ENCODE results near the gene TPPP2.
"Not testable (repeated sequence)": the region's sequence is repeated elsewhere in the genome, so short reads cannot be mapped to it uniquely, and the experiment has no call there.

Gene TPPP2

GRCh38 chr14:21026988-21027315 lies 3.1 kb upstream of the TPPP2 start:
- H3K36me3 ChIP-seq (ENCODE audit: control insufficient read depth, low read depth, low read length): no peaks in the 10 kb centered on the region
- H3K4me3 ChIP-seq (ENCODE audit: low read length): no peak overlapping the region
- H3K4me1 ChIP-seq (ENCODE audit: control insufficient read depth, low read depth, low read length): peaks cover 18% of the 10 kb centered on the region
- no peak overlapping the region for H3K27ac ChIP-seq (ENCODE audit: low read length)
- H3K27me3 ChIP-seq (ENCODE audit: control insufficient read depth, insufficient read depth, low read length): peaks cover 40% of the 10 kb centered on the region
- no peak overlapping the region for H3K9ac ChIP-seq (ENCODE audit: low read length)
- H3K9me3 ChIP-seq (ENCODE audit: control insufficient read depth, low read depth, low read length): no peaks in the 10 kb centered on the region

GRCh38 chr14:21030531-21030930 lies 514 bp downstream of the TPPP2 start:
- no peak overlapping the region for H3K9ac ChIP-seq (ENCODE audit: low read length)
- peaks cover 13% of the 10 kb centered on the region for H3K4me1 ChIP-seq (ENCODE audit: control insufficient read depth, low read depth, low read length)
- H3K27me3 ChIP-seq (ENCODE audit: control insufficient read depth, insufficient read depth, low read length): peaks cover 16% of the 10 kb centered on the region
- H3K4me3 ChIP-seq (ENCODE audit: low read length): no peak overlapping the region
- H3K27ac ChIP-seq (ENCODE audit: low read length): no peak overlapping the region
- H3K9me3 ChIP-seq (ENCODE audit: control insufficient read depth, low read depth, low read length): no peaks in the 10 kb centered on the region
- H3K36me3 ChIP-seq (ENCODE audit: control insufficient read depth, low read depth, low read length): no peaks in the 10 kb centered on the region

DNA sequence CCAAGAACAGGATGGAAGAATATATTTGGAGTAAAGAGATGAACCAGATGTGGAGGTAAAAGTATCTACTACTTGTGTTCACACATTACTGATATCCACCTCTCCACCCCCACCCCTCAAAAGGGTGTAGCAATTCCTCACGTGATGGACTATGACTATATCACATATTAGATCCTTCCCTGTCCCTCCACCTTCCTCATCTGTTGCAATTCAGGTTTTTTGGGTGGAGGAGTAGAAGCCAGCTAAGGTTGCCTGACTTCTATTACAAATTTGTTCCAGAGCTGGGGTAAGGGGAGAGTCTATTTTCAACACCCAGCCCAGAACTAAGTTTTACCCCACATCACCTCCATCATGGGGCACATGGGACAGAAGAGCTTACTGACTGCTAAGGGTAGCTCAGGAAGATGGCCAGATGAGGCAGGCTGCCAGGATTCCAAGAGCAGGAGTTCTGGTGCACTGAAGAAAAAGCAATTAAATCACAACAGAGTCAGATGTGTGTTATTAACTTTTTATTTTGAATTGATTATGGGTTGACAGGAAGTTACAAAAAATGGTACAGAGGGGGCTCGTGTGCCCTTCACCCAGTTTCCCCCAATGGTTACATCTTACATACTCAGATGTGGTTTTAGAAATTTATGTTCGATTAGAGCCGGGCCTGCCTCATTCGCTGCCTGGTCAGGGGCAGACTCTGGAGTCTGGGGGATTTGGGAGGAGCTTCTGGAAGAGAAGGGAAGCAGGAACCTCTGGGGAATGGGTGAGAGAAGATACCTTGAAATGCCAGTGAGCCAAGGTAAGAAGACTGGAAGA lies 2.5 kb downstream of the TPPP2 start:
- Histone ChIP-seq H3K27ac (ENCODE audit: low read length) (no peak overlapping the region), H3K9ac (ENCODE audit: low read length) (no peak overlapping the region), H3K4me3 (ENCODE audit: low read length) (no peak overlapping the region), H3K4me1 (ENCODE audit: control insufficient read depth, low read depth, low read length) (no peaks in the 10 kb centered on the region), H3K9me3 (ENCODE audit: control insufficient read depth, low read depth, low read length) (no peaks in the 10 kb centered on the region), H3K27me3 (ENCODE audit: control insufficient read depth, insufficient read depth, low read length) (peaks cover under 1% of the 10 kb centered on the region), H3K36me3 (ENCODE audit: control insufficient read depth, low read depth, low read length) (no peaks in the 10 kb centered on the region)

DNA sequence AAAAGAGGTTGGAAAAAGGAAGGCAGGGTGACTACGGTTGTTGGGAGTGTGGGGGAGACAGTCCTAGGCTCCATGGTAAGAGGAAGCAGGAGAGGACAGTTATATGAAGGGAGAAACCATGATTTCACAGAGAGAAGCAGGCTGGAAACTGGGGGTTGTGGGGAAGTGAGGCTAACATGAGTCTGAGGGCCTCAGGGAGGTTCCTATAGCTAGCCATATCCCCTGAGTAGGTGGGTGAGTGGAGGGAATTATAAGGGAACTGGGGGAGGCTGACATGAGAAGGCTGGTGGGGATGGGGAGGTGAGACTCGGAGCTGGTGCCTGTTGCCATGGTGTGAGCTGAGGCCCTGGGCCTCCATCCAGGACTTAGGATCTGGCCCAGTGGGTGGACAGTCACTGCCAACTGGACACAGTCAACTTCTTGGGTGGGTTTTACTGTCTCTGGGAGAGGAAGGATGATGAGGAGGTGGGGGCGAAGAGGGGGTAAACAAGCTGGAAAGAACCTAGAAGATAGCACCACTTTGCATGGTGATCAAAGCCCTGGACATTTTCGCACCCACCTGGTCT lies 3.2 kb downstream of the TPPP2 start:
- Histone ChIP-seq H3K9me3 (ENCODE audit: control insufficient read depth, low read depth, low read length) (no peaks in the 10 kb centered on the region), H3K27ac (ENCODE audit: low read length) (no peak overlapping the region), H3K9ac (ENCODE audit: low read length) (no peak overlapping the region), H3K27me3 (ENCODE audit: control insufficient read depth, insufficient read depth, low read length) (no peaks in the 10 kb centered on the region), H3K4me3 (ENCODE audit: low read length) (no peak overlapping the region), H3K36me3 (ENCODE audit: control insufficient read depth, low read depth, low read length) (no peaks in the 10 kb centered on the region), H3K4me1 (ENCODE audit: control insufficient read depth, low read depth, low read length) (no peaks in the 10 kb centered on the region)

- Histone ChIP-seq H3K27me3 (ENCODE audit: control insufficient read depth, insufficient read depth, low read length) (no peaks in the 10 kb centered on the region), H3K4me1 (ENCODE audit: control insufficient read depth, low read depth, low read length) (peaks cover 12% of the 10 kb centered on the region), H3K27ac (ENCODE audit: low read length) (no peak within 1 kb of the TSS), H3K9ac (ENCODE audit: low read length) (no peak within 1 kb of the TSS), H3K4me3 (ENCODE audit: low read length) (no peak within 1 kb of the TSS), H3K36me3 (ENCODE audit: control insufficient read depth, low read depth, low read length) (no peaks in the 10 kb centered on the region), H3K9me3 (ENCODE audit: control insufficient read depth, low read depth, low read length) (no peaks in the 10 kb centered on the region)
Observed at GRCh38 chr14:21034707-21035106, 4.7 kb downstream of the TPPP2 start, which contains the start of gene RNASE13. Gene RNASE13 (minus strand): TSS chr14:21034807. CDS start chr14:21034288, 519 bp downstream.

DNA sequence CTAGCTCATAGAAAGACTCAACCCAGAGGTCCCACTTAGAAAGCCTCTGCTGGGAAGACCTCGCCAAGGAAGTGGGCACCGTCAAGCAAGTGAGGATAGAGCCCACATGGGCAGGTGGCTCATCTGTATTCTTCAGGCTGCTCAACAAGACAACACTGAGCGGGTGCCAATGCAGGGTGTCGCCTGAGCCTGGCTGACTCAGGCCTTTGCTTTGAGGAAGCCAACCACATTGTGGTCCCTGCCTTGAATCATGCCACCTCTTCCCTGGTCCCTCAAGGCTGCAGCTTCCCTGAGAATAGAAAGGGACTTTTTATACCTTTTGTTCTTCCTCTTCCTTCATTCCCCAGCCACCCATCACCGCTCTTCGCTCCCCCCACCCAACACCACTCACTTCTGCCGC lies 6.7 kb downstream of the TPPP2 start:
- H3K27me3 ChIP-seq (ENCODE audit: control insufficient read depth, insufficient read depth, low read length): no peaks in the 10 kb centered on the region
- H3K36me3 ChIP-seq (ENCODE audit: control insufficient read depth, low read depth, low read length): no peaks in the 10 kb centered on the region
- H3K4me3 ChIP-seq (ENCODE audit: low read length): no peak overlapping the region
- H3K4me1 ChIP-seq (ENCODE audit: control insufficient read depth, low read depth, low read length): peaks cover 15% of the 10 kb centered on the region
- H3K9ac ChIP-seq (ENCODE audit: low read length): no peak overlapping the region
- no peak overlapping the region for H3K27ac ChIP-seq (ENCODE audit: low read length)
- no peaks in the 10 kb centered on the region for H3K9me3 ChIP-seq (ENCODE audit: control insufficient read depth, low read depth, low read length)

- Histone ChIP-seq H3K36me3 (ENCODE audit: control insufficient read depth, low read depth, low read length) (no peaks in the 10 kb centered on the region), H3K27ac (ENCODE audit: low read length) (no peak overlapping the region), H3K9me3 (ENCODE audit: control insufficient read depth, low read depth, low read length) (no peaks in the 10 kb centered on the region), H3K4me3 (ENCODE audit: low read length) (no peak overlapping the region), H3K4me1 (ENCODE audit: control insufficient read depth, low read depth, low read length) (peaks cover 15% of the 10 kb centered on the region), H3K9ac (ENCODE audit: low read length) (no peak overlapping the region), H3K27me3 (ENCODE audit: control insufficient read depth, insufficient read depth, low read length) (no peaks in the 10 kb centered on the region)
Observed at GRCh38 chr14:21037156-21037555, 7.1 kb downstream of the TPPP2 start.

DNA sequence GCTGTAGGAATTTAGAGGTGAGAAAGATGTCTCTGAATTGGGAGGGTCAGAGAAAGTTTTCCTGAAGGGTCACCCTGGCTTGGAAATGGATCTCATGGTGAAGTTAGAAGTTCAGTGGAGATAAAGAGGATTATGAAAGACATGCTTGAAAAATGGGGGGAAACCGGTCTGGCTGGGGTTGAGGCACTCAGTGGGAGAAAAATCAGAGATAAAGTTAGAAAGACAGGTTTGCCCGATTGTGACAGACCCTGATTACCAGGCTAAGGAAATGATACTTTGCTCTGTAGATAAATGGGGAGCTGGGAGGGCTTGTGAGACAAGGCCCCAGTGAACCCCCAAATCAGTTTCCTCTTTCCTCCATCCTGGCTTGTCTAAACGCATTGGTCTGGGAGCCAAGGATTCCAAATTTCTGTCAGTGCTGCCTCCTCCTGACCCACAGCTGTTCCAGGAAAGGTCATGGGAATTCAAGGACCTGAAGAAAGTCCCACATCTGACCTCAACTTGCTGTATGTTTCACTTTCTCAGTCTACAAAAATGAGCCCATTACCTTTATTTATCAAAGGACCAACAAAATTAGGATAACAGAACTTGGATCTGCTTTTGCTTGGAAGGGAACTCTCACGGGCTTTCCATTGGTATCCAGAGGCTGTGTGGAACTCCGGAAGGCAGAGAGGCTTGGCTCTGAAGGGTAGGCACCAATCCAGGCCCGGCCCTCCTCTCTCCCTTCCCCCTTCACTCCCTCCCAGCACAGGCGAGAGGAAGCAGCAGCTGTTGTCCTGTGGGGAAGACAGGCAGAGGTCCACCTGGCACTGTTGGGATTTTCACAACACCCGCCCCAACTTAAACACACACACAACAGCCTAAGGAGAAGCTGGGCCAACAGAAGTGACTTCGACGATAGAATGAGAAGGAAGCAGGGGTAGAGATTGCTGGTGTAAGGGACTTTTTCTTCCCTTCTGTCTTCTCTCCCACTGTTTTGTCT lies 8.7 kb downstream of the TPPP2 start:
- H3K4me3 ChIP-seq (ENCODE audit: low read length): no peak overlapping the region
- H3K27ac ChIP-seq (ENCODE audit: low read length): no peak overlapping the region

DNA sequence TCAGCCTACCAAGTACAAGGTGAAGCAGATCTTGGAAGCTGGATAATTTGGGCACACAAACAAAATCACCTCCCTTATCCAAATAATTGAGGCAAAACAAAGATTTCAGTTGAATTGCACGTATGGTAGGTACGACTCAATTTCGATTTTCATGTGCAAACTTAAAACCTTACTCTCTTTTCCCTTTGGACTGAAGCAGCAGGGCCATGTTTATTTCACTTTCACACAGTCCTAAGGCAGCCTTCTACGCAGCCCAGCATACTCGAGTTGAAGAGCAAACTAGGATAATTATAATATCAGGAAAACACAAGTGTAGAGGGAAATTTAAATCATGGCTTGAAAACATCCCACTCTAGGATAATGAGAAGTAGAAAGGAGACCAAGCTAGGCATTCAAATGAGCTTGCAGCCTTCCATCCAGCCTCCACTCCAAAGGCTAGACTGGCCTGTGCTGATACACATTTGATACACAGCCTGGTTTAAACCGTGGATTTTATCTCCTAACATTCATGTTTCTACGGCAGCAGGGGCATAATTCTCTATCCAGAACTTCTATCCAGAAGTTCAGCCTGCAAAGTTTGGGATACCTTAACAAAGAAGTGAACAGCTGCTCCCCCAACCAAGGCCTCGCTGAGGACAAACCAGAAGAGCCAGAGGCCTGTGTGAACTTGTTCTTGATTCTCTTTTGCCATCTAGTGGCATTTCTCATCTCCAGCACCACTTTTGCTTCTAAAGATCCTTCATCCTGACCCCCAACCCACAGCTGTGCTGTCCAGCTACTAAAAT lies 9.8 kb downstream of the TPPP2 start:
- Histone ChIP-seq H3K9ac (ENCODE audit: low read length) (no peak overlapping the region), H3K4me1 (ENCODE audit: control insufficient read depth, low read depth, low read length) (peaks cover 15% of the 10 kb centered on the region), H3K36me3 (ENCODE audit: control insufficient read depth, low read depth, low read length) (no peaks in the 10 kb centered on the region), H3K27me3 (ENCODE audit: control insufficient read depth, insufficient read depth, low read length) (no peaks in the 10 kb centered on the region), H3K27ac (ENCODE audit: low read length) (no peak overlapping the region), H3K4me3 (ENCODE audit: low read length) (no peak overlapping the region), H3K9me3 (ENCODE audit: control insufficient read depth, low read depth, low read length) (no peaks in the 10 kb centered on the region)

More for the DNA sequence above, 8.7 kb downstream of the TPPP2 start:
- Histone ChIP-seq H3K36me3 (ENCODE audit: control insufficient read depth, low read depth, low read length) (no peaks in the 10 kb centered on the region), H3K9ac (ENCODE audit: low read length) (no peak overlapping the region), H3K4me1 (ENCODE audit: control insufficient read depth, low read depth, low read length) (peaks cover 15% of the 10 kb centered on the region), H3K9me3 (ENCODE audit: control insufficient read depth, low read depth, low read length) (no peaks in the 10 kb centered on the region), H3K27me3 (ENCODE audit: control insufficient read depth, insufficient read depth, low read length) (no peaks in the 10 kb centered on the region)

GRCh38 chr14:21040370-21040925 lies 10.4 kb downstream of the TPPP2 start:
- no peaks in the 10 kb centered on the region for H3K9me3 ChIP-seq (ENCODE audit: control insufficient read depth, low read depth, low read length)
- H3K27me3 ChIP-seq (ENCODE audit: control insufficient read depth, insufficient read depth, low read length): no peaks in the 10 kb centered on the region
- H3K4me3 ChIP-seq (ENCODE audit: low read length): no peak overlapping the region
- H3K27ac ChIP-seq (ENCODE audit: low read length): no peak overlapping the region
- no peaks in the 10 kb centered on the region for H3K36me3 ChIP-seq (ENCODE audit: control insufficient read depth, low read depth, low read length)
- no peak overlapping the region for H3K9ac ChIP-seq (ENCODE audit: low read length)
- peaks cover 15% of the 10 kb centered on the region for H3K4me1 ChIP-seq (ENCODE audit: control insufficient read depth, low read depth, low read length)

- not testable (repeated sequence) for H3K9ac ChIP-seq (ENCODE audit: low read length); H3K27me3 ChIP-seq (ENCODE audit: control insufficient read depth, insufficient read depth, low read length); H3K4me3 ChIP-seq (ENCODE audit: low read length); H3K27ac ChIP-seq (ENCODE audit: low read length); H3K9me3 ChIP-seq (ENCODE audit: control insufficient read depth, low read depth, low read length); H3K36me3 ChIP-seq (ENCODE audit: control insufficient read depth, low read depth, low read length)
- H3K4me1 ChIP-seq (ENCODE audit: control insufficient read depth, low read depth, low read length): peaks cover 15% of the 10 kb centered on the region
Observed at GRCh38 chr14:21040941-21041340, 10.9 kb downstream of the TPPP2 start.

Measured in iPS-18a (cell line).